Measurements from ENCODE around the gene CAMTA2. TPM values are rescaled to one million over a fixed set of nuclear protein-coding genes. Genes with fewer than 3 reads are reported as not detected.

The CAMTA2 gene
- polyA plus RNA-seq, 3 donors from 2014 or later = 2.5 to 22.9 (median 12.0) TPM

DNA sequence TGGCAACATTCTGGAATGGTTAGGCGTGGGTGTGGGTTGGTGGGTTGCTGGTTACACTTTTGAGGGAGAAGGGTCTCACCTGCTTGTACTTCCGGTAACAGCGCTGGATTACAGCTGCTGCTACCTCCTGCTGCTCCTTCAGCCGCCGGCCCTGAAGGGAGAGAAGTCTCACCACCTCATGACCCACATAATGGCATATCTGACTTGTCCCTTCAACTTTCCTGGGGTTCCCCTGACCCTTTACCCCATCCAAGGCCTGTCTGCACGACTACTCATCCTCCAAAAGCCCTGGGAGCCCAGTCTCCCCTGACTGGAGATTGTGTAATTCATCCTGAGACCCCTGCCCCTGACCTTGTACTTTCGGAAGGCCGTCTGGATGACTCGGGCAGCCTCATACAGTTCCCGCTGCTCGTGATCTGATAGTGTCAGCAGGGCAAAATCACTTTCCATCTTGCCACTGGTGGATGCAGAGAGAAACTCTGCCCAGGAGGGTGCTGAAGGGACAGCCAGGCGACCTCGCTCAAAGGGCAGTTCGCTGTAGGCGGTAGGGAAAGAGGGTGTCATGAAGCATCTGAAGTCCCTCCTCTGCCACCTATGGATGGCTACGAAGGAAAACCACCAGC is 17.8 kb downstream of the CAMTA2 start:
- H3K36me3 Mint-ChIP-seq = peaks cover 4 to 12% (median 7%) of the 10 kb centered on the region in 3 donors
- peaks cover 14% of the 10 kb centered on the region in 2 donors for H3K4me1 Mint-ChIP-seq
- H3K27me3 Mint-ChIP-seq (ENCODE audit: low read depth in 3 of 3) = peaks cover 0 to 2% (median 0%) of the 10 kb centered on the region in 3 donors
- H3K4me3 Mint-ChIP-seq = peak overlapping the region in 2 of 5 donors; percentile 47 to 57
- H3K27ac Mint-ChIP-seq = peak overlapping the region in 2 of 6 donors; percentile 34 to 68
- DNase-seq = no peak
- no peaks in the 10 kb centered on the region for H3K9me3 Mint-ChIP-seq

DNA sequence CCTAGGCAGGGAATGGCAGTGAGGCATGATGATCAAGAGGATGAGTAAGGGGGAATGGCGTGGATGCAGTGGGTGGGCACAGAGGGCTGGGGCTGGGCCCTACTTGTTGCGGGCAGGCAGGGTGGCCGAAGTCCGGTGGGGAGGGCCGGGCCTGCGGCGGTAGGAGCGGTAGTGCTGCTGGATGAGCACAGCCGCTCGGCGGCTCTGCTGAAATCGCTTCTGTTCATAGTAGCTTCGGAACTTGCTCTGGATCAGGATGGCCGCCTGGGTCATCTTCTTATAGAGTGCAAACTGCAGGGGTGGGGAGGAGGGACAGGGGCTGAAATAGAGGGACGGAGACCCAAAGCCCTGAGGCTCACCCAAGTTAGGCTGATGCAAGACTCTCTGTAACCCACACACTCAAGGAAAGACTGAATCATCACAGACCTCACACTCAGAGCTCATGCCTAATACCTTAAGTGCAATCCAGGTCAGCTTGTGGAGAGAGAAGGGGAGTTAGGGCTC is 18.4 kb downstream of the CAMTA2 start:
- no peak for DNase-seq
- Mint-ChIP-seq H3K27me3 (ENCODE audit: low read depth in 3 of 3) (peaks cover 0 to 2% (median 0%) of the 10 kb centered on the region in 3 donors), H3K4me1 (peaks cover 14% of the 10 kb centered on the region in 2 donors), H3K9me3 (no peaks in the 10 kb centered on the region), H3K4me3 (no peak overlapping the region), H3K27ac (peak overlapping the region in 2 of 6 donors; percentile 34 to 68), H3K36me3 (peaks cover 0 to 9% (median 3%) of the 10 kb centered on the region in 3 donors)

DNA sequence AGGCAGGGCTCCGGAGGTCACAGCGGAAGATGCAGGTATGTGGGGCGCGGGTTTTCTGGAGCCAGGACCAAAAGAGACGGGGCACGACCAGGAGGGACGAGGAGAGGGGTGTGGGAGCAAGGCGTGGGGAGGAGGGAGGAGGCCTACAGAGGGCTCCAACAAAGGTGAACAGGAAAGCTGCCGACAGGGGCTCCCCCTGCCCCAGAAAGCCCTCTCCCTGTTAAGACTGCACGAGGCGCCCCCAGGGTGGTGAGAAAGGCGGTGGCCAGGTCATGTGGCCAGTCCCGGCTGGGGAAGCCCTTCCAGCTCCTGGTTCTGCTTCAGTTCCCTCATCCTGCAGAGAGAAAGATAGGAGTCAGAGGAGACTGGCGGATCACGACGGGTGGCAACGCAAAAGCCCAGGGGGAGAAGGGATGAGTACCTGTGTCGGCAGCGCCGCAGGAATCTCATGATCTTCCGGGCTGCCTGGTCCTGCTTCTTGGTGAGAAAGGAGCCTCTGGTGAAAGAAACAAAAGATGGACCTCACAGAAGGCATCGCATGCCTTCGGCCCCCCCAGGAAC is 18.9 kb downstream of the CAMTA2 start:
- H3K4me1 Mint-ChIP-seq = peaks cover 12 to 14% of the 10 kb centered on the region in 2 donors
- H3K4me3 Mint-ChIP-seq = no peak overlapping the region
- no peaks in the 10 kb centered on the region for H3K9me3 Mint-ChIP-seq
- H3K27me3 Mint-ChIP-seq (ENCODE audit: low read depth in 3 of 3) = peaks cover 0 to 2% (median 0%) of the 10 kb centered on the region in 3 donors
- DNase-seq = no peak
- H3K27ac Mint-ChIP-seq = no peak overlapping the region
- peaks cover 0 to 9% (median 3%) of the 10 kb centered on the region in 3 donors for H3K36me3 Mint-ChIP-seq

DNA sequence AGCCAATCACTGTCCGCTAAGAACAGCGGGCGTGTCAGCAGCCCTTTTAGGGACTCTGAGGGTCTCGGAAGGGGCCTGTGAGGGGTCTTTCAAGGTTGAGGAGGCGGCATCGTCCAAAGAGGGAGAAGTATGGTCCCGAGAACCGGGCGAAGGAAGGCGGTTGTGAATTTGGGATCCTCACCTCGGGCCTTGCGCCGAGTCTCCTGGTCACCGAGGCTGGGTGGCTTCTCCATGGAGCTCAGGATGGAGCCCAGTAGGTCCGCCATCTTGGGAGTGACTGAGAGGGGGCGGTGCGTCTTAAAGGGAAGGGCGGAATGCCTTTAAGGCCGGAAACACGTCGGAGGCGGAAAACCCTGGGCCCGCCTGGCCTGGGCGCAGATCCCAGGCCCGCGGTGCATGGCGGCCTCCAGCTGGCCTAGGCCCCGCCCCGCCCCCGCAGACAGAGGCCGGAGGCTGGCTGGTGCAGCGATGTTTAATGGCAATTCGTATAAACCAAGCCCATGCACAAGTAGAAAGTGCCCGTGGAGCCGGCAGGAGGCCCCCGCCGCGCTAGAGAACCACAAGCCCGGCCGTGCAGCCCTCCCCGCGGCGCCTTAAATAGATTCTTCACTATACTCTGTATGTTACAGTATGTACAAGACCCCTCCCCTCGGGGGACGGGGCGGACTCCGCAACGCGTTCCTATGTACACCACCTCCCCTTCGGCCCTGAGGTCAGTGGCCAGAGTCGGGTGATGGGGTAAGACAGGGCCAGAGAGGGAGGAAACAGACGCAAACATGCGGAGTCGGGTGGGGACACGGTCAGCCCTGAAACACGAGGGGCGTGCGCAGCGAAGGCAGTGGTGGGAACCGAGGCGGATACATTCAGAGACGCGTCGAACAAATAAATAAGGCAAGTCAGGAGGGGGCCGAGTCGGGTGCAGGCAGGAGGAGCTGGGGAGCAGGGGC is 19.7 kb downstream of the CAMTA2 start, which contains the start of gene SPAG7:
TSS of gene SPAG7 (minus strand) at position 279 of the 947 bp plus-strand sequence. CDS start at position 266, 13 bp downstream.
- H3K27me3 Mint-ChIP-seq (ENCODE audit: low read depth in 3 of 3) = peaks cover 0 to 2% (median 0%) of the 10 kb centered on the region in 3 donors
- H3K27ac Mint-ChIP-seq = peak within 1 kb of the TSS in 3 of 6 donors; percentile 87 to 94 (median 89)
- peaks cover 0 to 9% (median 3%) of the 10 kb centered on the region in 3 donors for H3K36me3 Mint-ChIP-seq
- no peaks in the 10 kb centered on the region for H3K9me3 Mint-ChIP-seq
- no peak within 1 kb of the TSS for H3K4me3 Mint-ChIP-seq
- peaks cover 13 to 14% of the 10 kb centered on the region in 2 donors for H3K4me1 Mint-ChIP-seq
- DNase-seq = peak; percentile 97 to 98 (median 98)

DNA sequence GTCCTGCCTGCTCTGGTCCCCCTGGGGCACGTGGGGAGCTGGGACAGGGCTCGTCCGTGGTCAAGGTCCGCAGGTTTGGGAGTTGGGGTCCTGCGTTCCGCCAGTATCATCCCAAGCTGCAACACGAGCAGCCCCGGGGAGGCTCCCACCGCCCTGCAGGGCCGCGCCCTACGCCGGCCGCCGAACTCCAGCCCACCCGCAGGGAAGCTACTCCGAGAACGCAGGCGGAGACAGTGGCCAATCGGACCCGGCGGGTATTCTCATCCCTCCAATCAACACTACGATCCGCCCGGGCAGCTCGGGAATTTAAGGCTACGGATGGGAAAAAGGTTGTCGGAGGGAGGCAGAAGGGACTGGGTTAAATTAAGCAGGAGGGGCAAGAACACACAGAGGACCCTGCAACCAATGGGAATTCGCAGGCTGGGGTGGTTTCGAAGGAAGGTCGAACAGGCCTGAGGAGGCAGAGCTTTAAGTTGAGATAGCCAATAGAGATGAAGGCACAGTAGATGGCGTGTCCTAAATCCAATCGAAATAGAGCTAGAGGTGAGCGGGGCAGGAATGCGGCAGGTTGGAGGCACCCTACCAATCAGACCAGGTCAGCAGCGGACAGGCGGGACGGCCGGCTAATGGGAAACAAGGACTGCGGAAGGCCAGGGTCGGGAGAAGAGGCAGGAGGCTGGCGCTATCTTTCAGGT is 20.5 kb downstream of the CAMTA2 start:
- Mint-ChIP-seq H3K27ac (peak overlapping the region in 3 of 6 donors; percentile 87 to 94 (median 89)), H3K36me3 (peaks cover 0 to 9% (median 3%) of the 10 kb centered on the region in 3 donors), H3K9me3 (no peaks in the 10 kb centered on the region), H3K4me1 (peaks cover 13 to 14% of the 10 kb centered on the region in 2 donors), H3K4me3 (no peak overlapping the region), H3K27me3 (ENCODE audit: low read depth in 3 of 3) (peaks cover 0 to 2% (median 0%) of the 10 kb centered on the region in 3 donors)
- peak; percentile 98 for DNase-seq

DNA sequence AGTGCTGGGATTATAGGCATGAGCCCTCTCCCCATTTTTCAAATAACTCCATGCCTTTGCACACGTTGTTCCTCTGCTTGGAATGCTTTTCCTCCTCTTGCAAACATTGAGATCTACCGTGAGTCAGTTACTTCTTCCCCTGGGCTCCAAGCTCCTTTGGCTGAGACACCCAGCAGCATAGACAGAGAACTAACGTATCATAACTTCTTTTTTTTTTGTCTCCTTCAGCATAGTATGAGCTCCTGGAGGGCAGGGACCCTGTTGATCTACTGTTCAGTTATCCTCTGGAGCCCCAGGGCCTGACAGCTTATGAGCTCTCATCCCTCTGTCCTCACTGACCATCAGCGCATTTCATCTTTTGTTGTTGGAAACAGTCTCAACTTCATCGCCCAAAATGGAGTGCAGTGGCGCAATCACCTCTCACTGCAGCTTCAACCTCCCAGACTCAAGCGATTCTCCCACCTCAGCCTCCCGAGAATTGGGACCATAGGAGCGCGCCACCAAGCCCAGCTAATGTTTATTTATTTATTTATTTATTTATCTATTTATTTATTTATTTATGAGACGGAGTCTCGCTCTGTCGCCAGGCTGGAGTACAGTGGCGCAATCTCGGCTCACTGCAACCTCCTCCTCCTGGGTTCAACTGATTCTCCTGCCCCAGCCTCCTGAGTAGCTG is 22.0 kb downstream of the CAMTA2 start:
- H3K36me3 Mint-ChIP-seq = peaks cover 4 to 9% (median 8%) of the 10 kb centered on the region in 3 donors
- H3K9me3 Mint-ChIP-seq = no peaks in the 10 kb centered on the region
- H3K4me3 Mint-ChIP-seq = peak overlapping the region; percentile 19 to 63 (median 44)
- peaks cover 0 to 2% (median 0%) of the 10 kb centered on the region in 3 donors for H3K27me3 Mint-ChIP-seq (ENCODE audit: low read depth in 3 of 3)
- H3K4me1 Mint-ChIP-seq = peaks cover 13 to 14% of the 10 kb centered on the region in 2 donors
- peak overlapping the region in 2 of 6 donors; percentile 56 to 64 for H3K27ac Mint-ChIP-seq
- no peak for DNase-seq

DNA sequence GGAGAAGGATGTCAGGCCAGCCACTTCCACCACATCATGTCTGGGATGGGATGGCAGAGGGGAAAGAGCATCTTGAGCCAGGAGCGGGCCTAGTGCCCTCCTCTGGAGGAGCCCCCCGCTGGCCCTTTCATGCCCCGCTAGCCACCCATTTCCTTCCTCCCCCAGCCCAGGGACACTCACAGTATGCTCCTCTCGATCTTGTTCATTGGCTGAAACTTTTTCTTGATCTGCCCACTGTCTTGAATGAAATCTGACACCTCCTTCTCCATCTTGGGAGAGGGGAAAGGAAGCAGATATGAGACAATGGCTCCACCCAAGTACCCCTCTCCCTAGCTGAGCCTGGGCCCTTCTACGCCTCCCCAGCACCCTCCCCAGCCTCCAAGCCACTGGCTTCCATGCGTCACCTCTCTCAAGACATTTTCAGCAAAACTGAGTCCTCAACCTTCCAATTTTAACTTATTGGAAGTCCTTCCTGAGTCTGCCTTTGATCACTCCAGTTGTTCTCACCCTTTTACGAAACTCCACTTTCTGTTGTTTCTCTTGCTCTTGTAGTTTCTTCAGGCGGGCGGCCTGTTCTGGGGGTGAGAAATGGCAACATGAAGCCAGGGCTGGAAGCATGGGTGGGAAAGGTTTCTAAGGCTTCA is 27.1 kb downstream of the CAMTA2 start:
- Mint-ChIP-seq H3K4me3 (no peak overlapping the region), H3K36me3 (peaks cover 0 to 9% (median 8%) of the 10 kb centered on the region in 3 donors), H3K9me3 (no peaks in the 10 kb centered on the region), H3K27ac (peak overlapping the region in 1 of 6 donors; percentile 20), H3K27me3 (ENCODE audit: low read depth in 3 of 3) (no peaks in the 10 kb centered on the region), H3K4me1 (peaks cover 4 to 6% of the 10 kb centered on the region in 2 donors)
- no peak for DNase-seq

DNA sequence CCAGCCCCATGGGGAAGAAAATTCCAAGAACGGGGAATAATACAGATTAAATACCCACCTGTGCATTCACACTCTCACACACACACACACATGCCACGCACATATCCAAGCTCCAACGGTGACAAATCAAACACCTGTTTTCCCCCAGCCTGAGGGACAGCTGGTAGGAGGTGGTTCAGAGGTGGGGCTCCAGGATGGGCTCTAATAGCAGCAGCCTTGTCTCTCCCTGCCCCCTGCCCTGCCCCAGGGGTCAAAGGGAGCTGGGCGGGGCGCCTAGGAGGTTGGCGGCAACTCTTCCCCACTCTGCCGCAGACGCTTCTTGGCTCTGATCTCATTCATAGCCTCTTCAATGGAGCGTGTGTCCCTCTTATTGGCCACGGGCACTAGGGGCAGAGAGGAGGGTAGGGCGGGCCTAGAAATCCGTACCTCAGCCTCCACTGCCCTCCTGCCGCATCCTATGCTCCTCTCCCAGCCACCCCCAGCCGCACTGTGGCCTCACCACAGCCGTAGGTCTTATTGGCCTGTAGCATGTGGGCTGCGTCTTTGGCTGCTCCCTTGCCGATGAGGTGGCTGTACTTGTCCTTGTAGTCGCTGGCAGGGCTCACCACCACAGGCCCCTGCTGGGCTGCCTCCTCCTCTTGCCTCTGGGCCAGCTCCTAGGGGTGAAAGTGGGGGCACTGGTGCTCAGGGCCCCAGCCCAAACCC is 28.1 kb downstream of the CAMTA2 start:
- Mint-ChIP-seq H3K9me3 (no peaks in the 10 kb centered on the region), H3K4me1 (peaks cover 0 to 3% of the 10 kb centered on the region in 2 donors), H3K36me3 (peaks cover 0 to 9% (median 8%) of the 10 kb centered on the region in 3 donors), H3K4me3 (no peak overlapping the region), H3K27me3 (ENCODE audit: low read depth in 3 of 3) (no peaks in the 10 kb centered on the region), H3K27ac (no peak overlapping the region)
- no peak for DNase-seq

DNA sequence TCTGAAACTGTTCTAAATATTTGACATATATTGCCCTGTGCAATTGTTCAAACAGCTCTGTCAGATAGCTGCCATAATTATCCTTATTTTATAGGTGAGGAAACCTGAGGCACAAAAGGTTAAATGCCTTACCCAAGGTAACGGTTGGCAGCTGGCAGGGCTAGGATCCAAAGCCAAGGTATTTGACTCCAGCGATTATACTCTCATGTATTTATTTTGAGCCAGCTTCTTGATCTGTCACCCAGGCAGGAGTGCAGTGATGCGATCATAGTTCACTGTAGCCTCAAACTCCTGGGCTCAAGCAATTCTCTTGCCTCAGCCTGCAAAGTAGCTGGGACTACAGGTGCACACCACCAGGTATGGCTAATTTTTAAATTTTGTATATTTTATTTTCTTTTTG is 29.4 kb downstream of the CAMTA2 start:
- Mint-ChIP-seq H3K27me3 (ENCODE audit: low read depth in 3 of 3) (no peaks in the 10 kb centered on the region), H3K4me3 (no peak overlapping the region), H3K36me3 (peaks cover 0 to 9% (median 8%) of the 10 kb centered on the region in 3 donors), H3K4me1 (peaks cover 0 to 4% of the 10 kb centered on the region in 2 donors), H3K9me3 (no peaks in the 10 kb centered on the region), H3K27ac (no peak overlapping the region)
- DNase-seq = no peak

DNA sequence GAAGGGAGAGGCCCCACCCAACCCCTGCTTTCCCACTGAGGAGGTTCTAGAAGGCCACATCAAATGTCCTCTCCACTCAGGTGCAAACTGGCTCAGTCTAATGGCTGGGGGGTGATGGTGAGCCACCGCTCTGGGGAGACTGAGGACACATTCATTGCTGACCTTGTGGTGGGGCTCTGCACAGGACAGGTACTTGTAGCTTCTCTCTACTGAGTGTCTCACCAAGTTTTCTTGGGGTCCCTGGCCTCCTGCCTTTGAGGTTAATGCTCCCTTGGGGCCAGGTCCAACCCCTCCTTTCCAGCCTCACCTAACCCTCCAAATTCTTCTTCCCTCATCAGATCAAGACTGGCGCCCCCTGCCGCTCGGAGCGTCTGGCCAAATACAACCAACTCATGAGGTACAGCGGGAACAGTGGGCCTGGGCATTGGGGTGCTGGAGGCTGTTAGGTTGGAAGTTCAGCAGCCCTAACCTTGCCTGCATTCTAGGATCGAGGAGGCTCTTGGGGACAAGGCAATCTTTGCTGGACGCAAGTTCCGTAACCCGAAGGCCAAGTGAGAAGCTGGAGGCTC is 30.9 kb downstream of the CAMTA2 start:
- Mint-ChIP-seq H3K4me1 (peaks cover 0 to 4% of the 10 kb centered on the region in 2 donors), H3K4me3 (no peak overlapping the region), H3K9me3 (no peaks in the 10 kb centered on the region), H3K36me3 (peaks cover 0 to 9% (median 8%) of the 10 kb centered on the region in 3 donors), H3K27ac (no peak overlapping the region), H3K27me3 (ENCODE audit: low read depth in 3 of 3) (no peaks in the 10 kb centered on the region)
- DNase-seq = peak; percentile 30 to 36 (median 35)

DNA sequence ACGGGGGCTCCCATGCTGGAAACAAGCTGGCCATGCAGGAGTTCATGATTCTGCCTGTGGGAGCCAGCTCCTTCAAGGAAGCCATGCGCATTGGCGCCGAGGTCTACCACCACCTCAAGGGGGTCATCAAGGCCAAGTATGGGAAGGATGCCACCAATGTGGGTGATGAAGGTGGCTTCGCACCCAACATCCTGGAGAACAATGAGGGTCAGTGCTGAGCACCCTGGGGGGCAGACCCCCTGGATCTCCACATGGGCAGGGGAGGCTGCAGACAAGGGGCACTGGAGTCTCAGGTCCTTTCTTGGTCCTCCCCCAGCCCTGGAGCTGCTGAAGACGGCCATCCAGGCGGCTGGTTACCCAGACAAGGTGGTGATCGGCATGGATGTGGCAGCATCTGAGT is 32.4 kb downstream of the CAMTA2 start:
- no peak for DNase-seq
- no peak overlapping the region for H3K27ac Mint-ChIP-seq
- no peak overlapping the region for H3K4me3 Mint-ChIP-seq

More for the DNA sequence above, 32.4 kb downstream of the CAMTA2 start:
- peaks cover 12 to 17% of the 10 kb centered on the region in 2 donors for H3K4me1 Mint-ChIP-seq
- H3K27me3 Mint-ChIP-seq (ENCODE audit: low read depth in 3 of 3) = peaks cover 2 to 4% (median 2%) of the 10 kb centered on the region in 3 donors
- H3K9me3 Mint-ChIP-seq = no peaks in the 10 kb centered on the region
- H3K36me3 Mint-ChIP-seq = no peaks in the 10 kb centered on the region

Measured in immature natural killer cell (primary cell).